Subcutaneous adipose tissue (tissue), 4 donors: Measurements from ENCODE around the gene CAMTA1. TPM values are rescaled to one million over a fixed set of nuclear protein-coding genes. Genes with fewer than 3 reads are reported as not detected.

Experiments used
- small RNA-seq: library from RNA; depleted of rRNA; stranded (forward); fragments of <200 nt; gene quantifications from one replicate; pipeline ENCODE3, GENCODE V24; 2016
- total RNA-seq, 4 donors: library from RNA; depleted of rRNA; stranded (reverse); fragments of >200 nt; gene quantifications; one replicate each; pipeline ENCODE4 v1.1.0, GENCODE V29; 2016
- TF ChIP-seq, protein P1 (sequence below): fragments of 450-650 bp; IDR thresholded peaks from one replicate; pipeline ENCODE4 v1.5.1; 2016; ENCODE audit warnings: low read depth, mild to moderate bottlenecking, control low read depth, antibody characterized with exemption, moderate library complexity

CAMTA1 gene
- total RNA-seq, 4 donors from 2014 or later, result 58.6 to 82.5 (median 78.0) TPM

GRCh38 chr1:7813677-7814373, 1028.6 kb downstream of the CAMTA1 start:
- TF ChIP-seq, protein P1, sequence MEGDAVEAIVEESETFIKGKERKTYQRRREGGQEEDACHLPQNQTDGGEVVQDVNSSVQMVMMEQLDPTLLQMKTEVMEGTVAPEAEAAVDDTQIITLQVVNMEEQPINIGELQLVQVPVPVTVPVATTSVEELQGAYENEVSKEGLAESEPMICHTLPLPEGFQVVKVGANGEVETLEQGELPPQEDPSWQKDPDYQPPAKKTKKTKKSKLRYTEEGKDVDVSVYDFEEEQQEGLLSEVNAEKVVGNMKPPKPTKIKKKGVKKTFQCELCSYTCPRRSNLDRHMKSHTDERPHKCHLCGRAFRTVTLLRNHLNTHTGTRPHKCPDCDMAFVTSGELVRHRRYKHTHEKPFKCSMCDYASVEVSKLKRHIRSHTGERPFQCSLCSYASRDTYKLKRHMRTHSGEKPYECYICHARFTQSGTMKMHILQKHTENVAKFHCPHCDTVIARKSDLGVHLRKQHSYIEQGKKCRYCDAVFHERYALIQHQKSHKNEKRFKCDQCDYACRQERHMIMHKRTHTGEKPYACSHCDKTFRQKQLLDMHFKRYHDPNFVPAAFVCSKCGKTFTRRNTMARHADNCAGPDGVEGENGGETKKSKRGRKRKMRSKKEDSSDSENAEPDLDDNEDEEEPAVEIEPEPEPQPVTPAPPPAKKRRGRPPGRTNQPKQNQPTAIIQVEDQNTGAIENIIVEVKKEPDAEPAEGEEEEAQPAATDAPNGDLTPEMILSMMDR, result no peak

Small RNA genes within 50 kb of the gene (small RNA-seq; reads per million reads assigned to genes)
- gene AL359881.1 (not detected), gene AL590128.1 (not detected), gene RNU1-8P (not detected)

Other genes starting within 250 kb of the CAMTA1 start
- 10 to 100 TPM; 14.3 to 24.3 (median 15.3) TPM for gene NOL9, start 230.9 kb upstream of the CAMTA1 start, total RNA-seq
- gene TAS1R1, start 230.1 kb upstream of the CAMTA1 start, total RNA-seq, result not detected
- 10 to 100 TPM in 3 of 4 donors, 1 to 10 TPM in 1; 7.5 to 31.1 (median 20.0) TPM for gene ZBTB48, start 205.5 kb upstream of the CAMTA1 start, total RNA-seq
- 100 to 1,000 TPM in 1 of 4 donors, 10 to 100 TPM in 3; 21.2 to 123 (median 47.2) TPM for gene KLHL21, start 182.6 kb upstream of the CAMTA1 start, total RNA-seq
- 10 to 100 TPM in 3 of 4 donors, 1 to 10 TPM in 1; 9.0 to 19.6 (median 17.1) TPM for gene PHF13, start 171.7 kb upstream of the CAMTA1 start, total RNA-seq
- gene THAP3, start 160.6 kb upstream of the CAMTA1 start, total RNA-seq, result 10 to 100 TPM; 21.1 to 51.7 (median 33.7) TPM
- gene DNAJC11, start 83.6 kb upstream of the CAMTA1 start, total RNA-seq, result 10 to 100 TPM; 21.4 to 48.2 (median 25.5) TPM